Astrocyte (in vitro differentiated cells and primary cell): ENCODE measurements around the gene KLHL5. TPM values are rescaled to one million over a fixed set of nuclear protein-coding genes. Genes with fewer than 3 reads are reported as not detected.
A peak's percentile ranks its signal among the peaks of the same experiment; 100 is the strongest.

ENCODE experiments used
- DNase-seq: peaks from one replicate; pipeline ENCODE4 v3.0.0-alpha.2; 2010; ENCODE audit warnings: low read depth
- FAIRE-seq: peaks from 2 replicates; lab custom pipeline; 2011; peaks lifted over from hg19 to GRCh38; lab: Jason Lieb, UNC
- H2AFZ ChIP-seq: 2 replicates; pipeline ENCODE4 v1.6.0; 2012; ENCODE audit warnings: low read depth, low read length, inconsistent platforms
- H3K27ac ChIP-seq: 2 replicates; pipeline ENCODE4 v1.5.1; 2011; ENCODE audit warnings: low read depth, low read length, inconsistent platforms
- H3K27me3 ChIP-seq: 2 replicates; pipeline ENCODE4 v1.6.0; 2011; ENCODE audit warnings: low read length, inconsistent platforms; ENCODE audit not compliant: insufficient read depth
- H3K36me3 ChIP-seq: 2 replicates; pipeline ENCODE4 v1.5.1; 2011; ENCODE audit warnings: low read length, inconsistent platforms; ENCODE audit not compliant: insufficient read depth
- H3K4me1 ChIP-seq: 2 replicates; pipeline ENCODE4 v1.5.1; 2011; ENCODE audit warnings: low read length, inconsistent platforms; ENCODE audit not compliant: insufficient read depth
- H3K4me2 ChIP-seq: 2 replicates; pipeline ENCODE4 v1.6.0; 2012; ENCODE audit warnings: low read length, inconsistent platforms
- H3K4me3 ChIP-seq: 2 replicates; pipeline ENCODE4 v1.5.1; 2011; ENCODE audit warnings: low read depth, mild to moderate bottlenecking, low read length, inconsistent platforms; ENCODE audit not compliant: insufficient read depth
- H3K79me2 ChIP-seq: 2 replicates; pipeline ENCODE4 v1.6.0; 2012; ENCODE audit warnings: mild to moderate bottlenecking, low read length, inconsistent platforms; ENCODE audit not compliant: insufficient read depth
- H3K9ac ChIP-seq: 2 replicates; pipeline ENCODE4 v1.6.0; 2012; ENCODE audit warnings: mild to moderate bottlenecking, low read length, inconsistent platforms
- H3K9me3 ChIP-seq: 2 replicates; pipeline ENCODE4 v1.5.1; 2012; ENCODE audit warnings: low read depth, mild to moderate bottlenecking, low read length, inconsistent platforms; ENCODE audit not compliant: insufficient read depth
- H4K20me1 ChIP-seq: 2 replicates; pipeline ENCODE4 v1.6.0; 2012; ENCODE audit warnings: low read length, inconsistent platforms; ENCODE audit not compliant: insufficient read depth
- H3K27ac Mint-ChIP-seq: one replicate; pipeline ENCODE4 v1.8.0; 2021; ENCODE audit warnings: mild to moderate bottlenecking, mixed read lengths; ENCODE audit not compliant: unreplicated experiment
- H3K27me3 Mint-ChIP-seq: one replicate; pipeline ENCODE4 v1.8.0; 2021; ENCODE audit warnings: low read depth, mixed read lengths; ENCODE audit not compliant: unreplicated experiment
- H3K36me3 Mint-ChIP-seq: one replicate; pipeline ENCODE4 v1.8.0; 2021; ENCODE audit warnings: low read depth, mixed read lengths; ENCODE audit not compliant: unreplicated experiment
- H3K4me1 Mint-ChIP-seq: one replicate; pipeline ENCODE4 v1.8.0; 2021; ENCODE audit warnings: low read depth, mixed read lengths; ENCODE audit not compliant: unreplicated experiment
- H3K4me3 Mint-ChIP-seq: one replicate; pipeline ENCODE4 v1.8.0; 2021; ENCODE audit warnings: mild to moderate bottlenecking, moderate library complexity, mixed read lengths; ENCODE audit not compliant: unreplicated experiment
- H3K9me3 Mint-ChIP-seq: one replicate; pipeline ENCODE4 v1.8.0; 2021; ENCODE audit warnings: mild to moderate bottlenecking, mixed read lengths; ENCODE audit not compliant: unreplicated experiment
- CTCF ChIP-seq: IDR thresholded peaks from 2 replicates; pipeline ENCODE4 v1.5.1; 2011; ENCODE audit warnings: low read depth, mild to moderate bottlenecking, inconsistent platforms, low read length, moderate library complexity; ENCODE audit not compliant: insufficient read depth
- EZH2 ChIP-seq: IDR thresholded peaks from 2 replicates; pipeline ENCODE4 v1.6.1; 2012; ENCODE audit warnings: mild to moderate bottlenecking, low read length, inconsistent platforms; ENCODE audit not compliant: insufficient read depth
- total RNA-seq: library from RNA; stranded (reverse); gene quantifications from 2 replicates; pipeline ENCODE4 v1.2.1, GENCODE V29; 2021

Gene KLHL5
- total RNA-seq, 1 donor from 2014 or later = 67.5 TPM

- no peaks in the 10 kb centered on the region for H3K9me3 Mint-ChIP-seq
- peaks cover 23% of the 10 kb centered on the region for H4K20me1 ChIP-seq
- H2AFZ ChIP-seq = no peak overlapping the region
- H3K4me1 Mint-ChIP-seq = peaks cover 38% of the 10 kb centered on the region
- no peaks in the 10 kb centered on the region for H3K9me3 ChIP-seq
- no peaks in the 10 kb centered on the region for H3K27me3 Mint-ChIP-seq
- H3K27ac ChIP-seq = peak overlapping the region; percentile 91
- DNase-seq (peak; percentile 70), FAIRE-seq (no peak)
- H3K4me3 ChIP-seq = peak overlapping the region; percentile 78
- H3K36me3 ChIP-seq = no peaks in the 10 kb centered on the region
- H3K4me2 ChIP-seq = peak overlapping the region; percentile 86
- TF ChIP-seq EZH2 (no peak), CTCF (no peak)
- peaks cover 2% of the 10 kb centered on the region for H3K36me3 Mint-ChIP-seq
- peak overlapping the region; percentile 86 for H3K4me3 Mint-ChIP-seq
- peak overlapping the region; percentile 93 for H3K9ac ChIP-seq
- peaks cover 38% of the 10 kb centered on the region for H3K79me2 ChIP-seq
- H3K4me1 ChIP-seq = peaks cover 17% of the 10 kb centered on the region
- no peaks in the 10 kb centered on the region for H3K27me3 ChIP-seq
- peak overlapping the region; percentile 93 for H3K27ac Mint-ChIP-seq
Observed at GRCh38 chr4:39044364-39044955, 17.6 kb upstream of the KLHL5 start.

GRCh38 chr4:39044956-39045826, 16.8 kb upstream of the KLHL5 start:
- DNase-seq = no peak

More at GRCh38 chr4:39044956-39045826, 16.8 kb upstream of the KLHL5 start:
- Histone ChIP-seq H3K36me3 (no peaks in the 10 kb centered on the region), H2AFZ (peak overlapping the region; percentile 32), H3K4me2 (peak overlapping the region; percentile 86), H3K4me3 (peak overlapping the region; percentile 78), H3K27ac (peak overlapping the region; percentile 91), H3K9me3 (no peaks in the 10 kb centered on the region), H3K27me3 (no peaks in the 10 kb centered on the region), H3K79me2 (peaks cover 45% of the 10 kb centered on the region), H3K4me1 (peaks cover 17% of the 10 kb centered on the region), H3K9ac (peak overlapping the region; percentile 93), H4K20me1 (peaks cover 24% of the 10 kb centered on the region)
- Mint-ChIP-seq H3K27ac (peak overlapping the region; percentile 91), H3K36me3 (peaks cover 2% of the 10 kb centered on the region), H3K27me3 (no peaks in the 10 kb centered on the region), H3K9me3 (no peaks in the 10 kb centered on the region), H3K4me1 (peaks cover 38% of the 10 kb centered on the region), H3K4me3 (peak overlapping the region; percentile 97)
- TF ChIP-seq CTCF (no peak), EZH2 (no peak)
- FAIRE-seq = no peak
